Gastroesophageal sphincter (tissue), 4 donors: ENCODE measurements around the gene RFTN1. TPM values are rescaled to one million over a fixed set of nuclear protein-coding genes. Genes with fewer than 3 reads are reported as not detected.
"Not testable (repeated sequence)": the region's sequence is repeated elsewhere in the genome, so short reads cannot be mapped to it uniquely, and the experiment has no call there.

Experiments
- ATAC-seq: fragments of 150-250 bp; one replicate; pipeline ENCODE4 v1.9.1; 2016; ENCODE audit warnings: mild to moderate bottlenecking, moderate library complexity
- H3K27ac ChIP-seq, 4 donors: fragments of 200-600 bp; sonication (generic) in 3 of 4; 1 replicate in 3 of 4; 2 replicates in 1 of 4; pipeline ENCODE4 v1.5.1; 2016 to 2019
- H3K27me3 ChIP-seq: fragments of 200-600 bp; sonication (generic); one replicate; pipeline ENCODE4 v1.5.1; 2019
- H3K36me3 ChIP-seq, 2 donors: fragments of 200-600 bp; sonication (generic); one replicate each; pipeline ENCODE4 v1.5.1; 2019; ENCODE audit warnings: control low read depth in 1 of 2
- H3K4me1 ChIP-seq, 3 donors: fragments of 200-600 bp; sonication (generic); 1 replicate in 2 of 3; 2 replicates in 1 of 3; pipeline ENCODE4 v1.5.1; 2016 to 2019; ENCODE audit warnings: control low read depth in 2 of 3
- H3K4me3 ChIP-seq, 2 donors: fragments of 200-600 bp; sonication (generic); one replicate each; pipeline ENCODE4 v1.5.1; 2019; ENCODE audit warnings: mild to moderate bottlenecking in 1 of 2, moderate library complexity in 1 of 2
- H3K9me3 ChIP-seq, 3 donors: fragments of 200-600 bp; sonication (generic); one replicate each; pipeline ENCODE4 v1.5.1; 2017 to 2019; ENCODE audit warnings: control low read depth in 2 of 3
- EP300 ChIP-seq: sonication (generic); formaldehyde crosslinking; IDR thresholded peaks from one replicate; pipeline ENCODE4 v1.6.1; 2017; ENCODE audit warnings: antibody characterized with exemption, mild to moderate bottlenecking
- POLR2A ChIP-seq, 2 donors: fragments of 450-650 bp; IDR thresholded peaks; one replicate each; pipeline ENCODE4 v1.6.1; 2017; ENCODE audit warnings: antibody characterized with exemption in 2 of 2, mild to moderate bottlenecking in 2 of 2, moderate library complexity in 1 of 2
- POLR2AphosphoS5 ChIP-seq: sonication (generic); formaldehyde crosslinking; IDR thresholded peaks from one replicate; pipeline ENCODE4 v1.6.1; 2017; ENCODE audit warnings: antibody characterized with exemption
- WGBS, 2 donors: methylation state at CpG; one replicate each; pipeline ENCODE4 v1.1.5; 2018; ENCODE audit warnings: low coverage in 1 of 2; 5-methylcytosine and 5-hydroxymethylcytosine counted together
- total RNA-seq, 4 donors: library from RNA; depleted of rRNA; stranded (reverse); fragments of >200 nt; gene quantifications; one replicate each; pipeline ENCODE4 v1.1.0, GENCODE V29; 2016
- TF ChIP-seq, protein P1 (sequence below), 4 experiments: fragments of 200-600 bp in 2 of 4; fragments of 450-650 bp in 2 of 4; sonication (generic) in 1 of 4; IDR thresholded peaks; one replicate each; pipeline ENCODE4 v1.5.1; 2017 to 2019; ENCODE audit warnings: antibody characterized with exemption in 4 of 4, mild to moderate bottlenecking in 2 of 4, moderate library complexity in 2 of 4

Gene RFTN1
- total RNA-seq, 4 donors from 2014 or later, result 30.6 to 110 (median 68.2) TPM

GRCh38 chr3:16490062-16490619 is 23.4 kb downstream of the RFTN1 start:
- TF ChIP-seq EP300 (no peak), POLR2AphosphoS5 (no peak), POLR2A (IDR thresholded peaks at IDR 0.05) (no peak)
- TF ChIP-seq, protein P1, sequence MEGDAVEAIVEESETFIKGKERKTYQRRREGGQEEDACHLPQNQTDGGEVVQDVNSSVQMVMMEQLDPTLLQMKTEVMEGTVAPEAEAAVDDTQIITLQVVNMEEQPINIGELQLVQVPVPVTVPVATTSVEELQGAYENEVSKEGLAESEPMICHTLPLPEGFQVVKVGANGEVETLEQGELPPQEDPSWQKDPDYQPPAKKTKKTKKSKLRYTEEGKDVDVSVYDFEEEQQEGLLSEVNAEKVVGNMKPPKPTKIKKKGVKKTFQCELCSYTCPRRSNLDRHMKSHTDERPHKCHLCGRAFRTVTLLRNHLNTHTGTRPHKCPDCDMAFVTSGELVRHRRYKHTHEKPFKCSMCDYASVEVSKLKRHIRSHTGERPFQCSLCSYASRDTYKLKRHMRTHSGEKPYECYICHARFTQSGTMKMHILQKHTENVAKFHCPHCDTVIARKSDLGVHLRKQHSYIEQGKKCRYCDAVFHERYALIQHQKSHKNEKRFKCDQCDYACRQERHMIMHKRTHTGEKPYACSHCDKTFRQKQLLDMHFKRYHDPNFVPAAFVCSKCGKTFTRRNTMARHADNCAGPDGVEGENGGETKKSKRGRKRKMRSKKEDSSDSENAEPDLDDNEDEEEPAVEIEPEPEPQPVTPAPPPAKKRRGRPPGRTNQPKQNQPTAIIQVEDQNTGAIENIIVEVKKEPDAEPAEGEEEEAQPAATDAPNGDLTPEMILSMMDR (IDR thresholded peaks at IDR 0.05), result no peak
- no peak for ATAC-seq
- peaks cover 0 to 27% (median 12%) of the 10 kb centered on the region in 3 donors for H3K4me1 ChIP-seq
- 66 to 79% methylated on average over 3 to 4 of the region's 4 CpGs for WGBS, 2 donors
- no peaks in the 10 kb centered on the region for H3K9me3 ChIP-seq
- H3K4me3 ChIP-seq, result no peak overlapping the region
- H3K27ac ChIP-seq, result peak overlapping the region in 2 of 4 donors; percentile 68 to 79
- H3K36me3 ChIP-seq, result peaks cover 0 to 23% of the 10 kb centered on the region in 2 donors
- H3K27me3 ChIP-seq, result no peaks in the 10 kb centered on the region

DNA sequence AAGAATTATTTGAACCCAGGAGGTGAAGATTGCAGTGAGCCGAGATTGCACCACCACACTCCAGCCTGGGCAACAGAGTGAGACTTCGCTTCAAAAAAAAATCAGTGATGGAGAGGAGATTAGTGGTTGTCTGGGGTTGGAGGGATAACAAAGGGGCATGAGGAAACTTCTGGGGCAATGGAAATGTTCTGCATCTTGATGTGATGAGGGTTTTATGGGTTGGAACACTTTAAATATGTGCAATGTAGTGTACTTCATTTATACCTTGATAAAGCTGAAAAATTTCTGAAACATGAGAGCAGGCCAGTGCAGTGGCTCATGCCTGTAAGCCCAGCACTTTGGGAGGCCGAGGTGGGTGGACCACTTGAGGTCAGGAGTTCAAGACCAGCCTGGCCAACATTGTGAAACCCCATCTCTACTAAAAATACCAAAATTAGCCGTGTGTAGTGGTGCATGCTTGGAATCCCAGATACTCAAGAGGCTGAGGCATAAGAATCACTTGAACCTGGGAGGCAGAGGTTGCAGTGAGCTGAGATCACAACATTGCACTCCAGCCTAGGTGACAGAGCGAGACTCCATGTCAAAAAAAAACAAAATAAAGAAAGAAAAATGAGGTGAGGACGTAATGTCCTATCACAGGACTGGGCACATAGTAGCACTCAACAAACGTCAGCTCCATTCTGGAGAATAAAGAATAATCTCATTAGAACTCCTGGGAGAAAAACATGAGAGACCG is 24.0 kb downstream of the RFTN1 start:
- Histone ChIP-seq H3K27ac (peak overlapping the region in 2 of 4 donors; percentile 68 to 79), H3K36me3 (peaks cover 0 to 23% of the 10 kb centered on the region in 2 donors), H3K4me1 (peaks cover 0 to 27% (median 8%) of the 10 kb centered on the region in 3 donors)
- WGBS, 2 donors, result 54 to 86% methylated on average over 5 to 8 of the region's 8 CpGs
- peak; percentile 54 for ATAC-seq
- H3K27me3 ChIP-seq, H3K9me3 ChIP-seq, H3K4me3 ChIP-seq: not testable (repeated sequence)

- no peak for ATAC-seq
- peak overlapping the region in 1 of 4 donors; percentile 79 for H3K27ac ChIP-seq
- peaks cover 0 to 23% of the 10 kb centered on the region in 2 donors for H3K36me3 ChIP-seq
- peaks cover 4 to 27% (median 13%) of the 10 kb centered on the region in 3 donors for H3K4me1 ChIP-seq
- 94 to 97% methylated on average over 3 of the region's 3 CpGs for WGBS, 2 donors
- no peak overlapping the region for H3K4me3 ChIP-seq
- no peaks in the 10 kb centered on the region for H3K27me3 ChIP-seq
- no peaks in the 10 kb centered on the region for H3K9me3 ChIP-seq
- no peak for TF ChIP-seq EP300
- TF ChIP-seq POLR2A (IDR thresholded peaks at IDR 0.05), result no peak
- TF ChIP-seq POLR2AphosphoS5, result no peak
- TF ChIP-seq, protein P1 (IDR thresholded peaks at IDR 0.05), result no peak
Measured at GRCh38 chr3:16488637-16489036, 24.9 kb downstream of the RFTN1 start.

GRCh38 chr3:16487511-16488175 is 25.9 kb downstream of the RFTN1 start:
- Histone ChIP-seq H3K4me1 (peaks cover 4 to 34% (median 18%) of the 10 kb centered on the region in 3 donors), H3K27me3 (no peaks in the 10 kb centered on the region), H3K36me3 (peaks cover 0 to 17% of the 10 kb centered on the region in 2 donors), H3K4me3 (no peak overlapping the region), H3K9me3 (no peaks in the 10 kb centered on the region), H3K27ac (no peak overlapping the region)
- 82 to 95% methylated on average over 7 to 10 of the region's 11 CpGs for whole genome bisulfite sequencing, 2 donors
- TF ChIP-seq POLR2AphosphoS5 (no peak), POLR2A (IDR thresholded peaks at IDR 0.05) (no peak), EP300 (no peak)
- TF ChIP-seq, protein P1 (IDR thresholded peaks at IDR 0.05), result no peak
- no peak for ATAC-seq

- peaks cover 4 to 41% (median 18%) of the 10 kb centered on the region in 3 donors for H3K4me1 ChIP-seq
- H3K27ac ChIP-seq, result peak overlapping the region in 1 of 4 donors; percentile 3
- no peaks in the 10 kb centered on the region for H3K27me3 ChIP-seq
- H3K4me3 ChIP-seq, result no peak overlapping the region
- no peak for ATAC-seq
- H3K9me3 ChIP-seq, result no peaks in the 10 kb centered on the region
- peaks cover 0 to 10% of the 10 kb centered on the region in 2 donors for H3K36me3 ChIP-seq
- TF ChIP-seq EP300, result no peak
- no peak for TF ChIP-seq POLR2A (IDR thresholded peaks at IDR 0.05)
- no peak for TF ChIP-seq POLR2AphosphoS5
- TF ChIP-seq, protein P1 (IDR thresholded peaks at IDR 0.05), result no peak
- WGBS, 2 donors, result 96 to 98% methylated on average over 5 to 6 of the region's 6 CpGs
Measured at GRCh38 chr3:16486951-16487480, 26.5 kb downstream of the RFTN1 start.
